ENCODE measurements around the gene OR10H1. TPM values are rescaled to one million over a fixed set of nuclear protein-coding genes. Genes with fewer than 3 reads are reported as not detected.
A peak's percentile ranks its signal among the peaks of the same experiment; 100 is the strongest.

Gene OR10H1
- total RNA-seq, 2 experiments from 2014 or later: 0.11 TPM; not detected in 1

- BruUV-seq (replicated peaks): no TSS peak
- ChIA-PET CTCF (ENCODE audit: unreplicated experiment) (no interaction called here), POLR2A (interaction anchor here (0.9 to 1.1 kb wide), 2 partner anchors 9 to 458 kb away, joined by 3 to 5 read pairs; no protein-coding TSS in a partner anchor)
- H3K4me3 ChIP-seq (ENCODE audit: low read depth, low read length, poor library complexity, severe bottlenecking): peak overlapping the region; percentile 82
- H3K9me2 ChIP-seq (ENCODE audit: insufficient read depth, low read length): no peaks in the 10 kb centered on the region
- H4K20me1 ChIP-seq (ENCODE audit: insufficient read depth, low read length): no peaks in the 10 kb centered on the region
- intact Hi-C loops (cut with micrococcal nuclease; ENCODE audit: unreplicated experiment): no loop called here
- H3K79me2 ChIP-seq (ENCODE audit: insufficient read depth, low read depth, low read length): no peaks in the 10 kb centered on the region
- H2AFZ ChIP-seq (ENCODE audit: low read length): no peak overlapping the region
- TF ChIP-seq CTCF (conservative IDR thresholded peaks at IDR 0.05; ENCODE audit: low read length): no peak
- TF ChIP-seq EZH2phosphoT487 (IDR thresholded peaks at IDR 0.05; ENCODE audit: borderline replicate concordance, low read depth, low read length): no peak
- peaks cover 18% of the 10 kb centered on the region for H3K4me1 ChIP-seq (ENCODE audit: insufficient read depth, low read length, poor library complexity, severe bottlenecking)
- peak overlapping the region; percentile 75 for H3K4me2 ChIP-seq (ENCODE audit: low read length)
- no peaks in the 10 kb centered on the region for H3K9me3 ChIP-seq (ENCODE audit: low read length)
- no peak overlapping the region for H3K27ac ChIP-seq (ENCODE audit: low read depth, low read length, poor library complexity, severe bottlenecking)
- no peak for DNase-seq (ENCODE audit: low spot score)
- no peaks in the 10 kb centered on the region for H3K36me3 ChIP-seq (ENCODE audit: insufficient read depth, low read length)
Measured at GRCh38 chr19:15838351-15838750, 22.9 kb upstream of the OR10H1 start.

GRCh38 chr19:15837221-15837731, 21.8 kb upstream of the OR10H1 start:
- H3K4me1 ChIP-seq (ENCODE audit: insufficient read depth, low read length, poor library complexity, severe bottlenecking): peaks cover 18% of the 10 kb centered on the region
- H3K36me3 ChIP-seq (ENCODE audit: insufficient read depth, low read length): no peaks in the 10 kb centered on the region
- TF ChIP-seq CTCF (conservative IDR thresholded peaks at IDR 0.05; ENCODE audit: low read length): no peak
- TF ChIP-seq EZH2phosphoT487 (IDR thresholded peaks at IDR 0.05; ENCODE audit: borderline replicate concordance, low read depth, low read length): no peak
- no peaks in the 10 kb centered on the region for H3K9me3 ChIP-seq (ENCODE audit: low read length)
- intact Hi-C loops (cut with micrococcal nuclease; ENCODE audit: unreplicated experiment): loop anchor here (2.0 kb wide), 2 partner anchors 274 to 458 kb away; partner anchors contain the start of genes AKAP8 and RAB8A
- ChIA-PET CTCF (ENCODE audit: unreplicated experiment) (no interaction called here), POLR2A (interaction anchor here (0.6 to 1.7 kb wide), 5 partner anchors 10 to 457 kb away, joined by 3 to 5 read pairs (median 4); no protein-coding TSS in a partner anchor)
- TSS peak; percentile 100 for BruUV-seq (replicated peaks)
- H3K4me2 ChIP-seq (ENCODE audit: low read length): peak overlapping the region; percentile 75
- H3K9me2 ChIP-seq (ENCODE audit: insufficient read depth, low read length): no peaks in the 10 kb centered on the region
- peak overlapping the region; percentile 78 for H2AFZ ChIP-seq (ENCODE audit: low read length)
- no peaks in the 10 kb centered on the region for H3K79me2 ChIP-seq (ENCODE audit: insufficient read depth, low read depth, low read length)
- H4K20me1 ChIP-seq (ENCODE audit: insufficient read depth, low read length): no peaks in the 10 kb centered on the region
- H3K27ac ChIP-seq (ENCODE audit: low read depth, low read length, poor library complexity, severe bottlenecking): peak overlapping the region; percentile 89
- DNase-seq (ENCODE audit: low spot score): no peak
- peak overlapping the region; percentile 82 for H3K4me3 ChIP-seq (ENCODE audit: low read depth, low read length, poor library complexity, severe bottlenecking)
